OCI-LY1 (cell line): ENCODE measurements around the gene MUC2.

Source experiments
- EZH2 ChIP-seq: fragments of 200-600 bp; sonication (generic), shearing (Covaris generic); IDR thresholded peaks from 2 replicates; pipeline ENCODE4 v1.8.0; 2017; ENCODE audit warnings: borderline replicate concordance, mixed run types, mild to moderate bottlenecking, antibody characterized with exemption, low read length, moderate library complexity, mixed read lengths
- TF ChIP-seq, protein P1 (sequence below): fragments of 200-600 bp; sonication (generic), shearing (Covaris generic); IDR thresholded peaks from 2 replicates; pipeline ENCODE4 v1.5.1; 2017; ENCODE audit warnings: mild to moderate bottlenecking, antibody characterized with exemption, low read length, moderate library complexity, mixed read lengths

DNA sequence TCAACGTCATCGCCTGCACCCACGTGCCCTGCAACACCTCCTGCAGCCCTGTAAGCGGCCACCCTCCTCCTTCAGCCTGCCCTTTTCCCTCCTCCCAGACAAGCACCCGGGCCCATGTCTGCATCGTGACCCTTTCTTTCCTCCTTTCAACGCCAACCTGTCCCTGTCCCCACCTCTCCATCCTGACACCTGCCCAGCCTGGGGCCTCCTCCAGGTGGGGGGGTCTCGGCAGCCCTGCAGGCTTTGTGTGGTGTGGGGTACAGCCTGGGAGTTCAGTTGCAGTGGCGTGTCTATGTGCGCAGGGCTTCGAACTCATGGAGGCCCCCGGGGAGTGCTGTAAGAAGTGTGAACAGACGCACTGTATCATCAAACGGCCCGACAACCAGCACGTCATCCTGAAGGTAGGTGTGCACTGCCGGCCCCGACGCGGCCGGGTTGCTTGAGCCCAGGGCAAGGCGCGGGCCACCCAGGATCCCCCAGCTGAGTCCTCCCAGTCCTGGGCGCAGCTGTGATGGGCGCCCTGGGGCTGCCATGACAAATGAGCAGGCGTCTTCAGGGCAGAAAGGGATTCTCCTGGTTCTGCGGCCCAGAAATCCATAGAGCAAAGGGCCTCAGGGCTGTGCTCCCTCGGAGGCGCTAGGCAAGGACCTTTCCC, 33.7 kb downstream of the MUC2 start:
- TF ChIP-seq, protein P1, sequence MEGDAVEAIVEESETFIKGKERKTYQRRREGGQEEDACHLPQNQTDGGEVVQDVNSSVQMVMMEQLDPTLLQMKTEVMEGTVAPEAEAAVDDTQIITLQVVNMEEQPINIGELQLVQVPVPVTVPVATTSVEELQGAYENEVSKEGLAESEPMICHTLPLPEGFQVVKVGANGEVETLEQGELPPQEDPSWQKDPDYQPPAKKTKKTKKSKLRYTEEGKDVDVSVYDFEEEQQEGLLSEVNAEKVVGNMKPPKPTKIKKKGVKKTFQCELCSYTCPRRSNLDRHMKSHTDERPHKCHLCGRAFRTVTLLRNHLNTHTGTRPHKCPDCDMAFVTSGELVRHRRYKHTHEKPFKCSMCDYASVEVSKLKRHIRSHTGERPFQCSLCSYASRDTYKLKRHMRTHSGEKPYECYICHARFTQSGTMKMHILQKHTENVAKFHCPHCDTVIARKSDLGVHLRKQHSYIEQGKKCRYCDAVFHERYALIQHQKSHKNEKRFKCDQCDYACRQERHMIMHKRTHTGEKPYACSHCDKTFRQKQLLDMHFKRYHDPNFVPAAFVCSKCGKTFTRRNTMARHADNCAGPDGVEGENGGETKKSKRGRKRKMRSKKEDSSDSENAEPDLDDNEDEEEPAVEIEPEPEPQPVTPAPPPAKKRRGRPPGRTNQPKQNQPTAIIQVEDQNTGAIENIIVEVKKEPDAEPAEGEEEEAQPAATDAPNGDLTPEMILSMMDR, result no peak
- TF ChIP-seq EZH2, result no peak
